H9 (cell line): Measurements from ENCODE around the gene BRF1. TPM values are rescaled to one million over a fixed set of nuclear protein-coding genes. Genes with fewer than 3 reads are reported as not detected.

Source experiments
- DNase-seq: peaks from one replicate; pipeline ENCODE4 v3.0.0-alpha.2; 2017
- H2AFZ ChIP-seq: one replicate; pipeline ENCODE4 v1.6.1; 2013; ENCODE audit warnings: mild to moderate bottlenecking, low read length, control low read depth, moderate library complexity
- H2AK5ac ChIP-seq: 2 replicates; pipeline ENCODE4 v1.6.1; 2013; ENCODE audit warnings: low read length, control low read depth, mixed read lengths; ENCODE audit not compliant: insufficient read length
- H2BK120ac ChIP-seq: one replicate; pipeline ENCODE4 v1.6.1; 2013; ENCODE audit warnings: low read depth, mild to moderate bottlenecking, low read length, control low read depth, inconsistent platforms; ENCODE audit not compliant: poor library complexity, severe bottlenecking
- H2BK12ac ChIP-seq: 2 replicates; pipeline ENCODE4 v1.6.1; 2013; ENCODE audit warnings: low read length, control low read depth, mixed read lengths, low read depth; ENCODE audit not compliant: insufficient read length
- H2BK15ac ChIP-seq: 2 replicates; pipeline ENCODE4 v1.6.1; 2013; ENCODE audit warnings: low read depth, low read length, control low read depth
- H2BK20ac ChIP-seq: one replicate; pipeline ENCODE4 v1.6.1; 2013; ENCODE audit warnings: low read depth, mild to moderate bottlenecking, low read length, control low read depth, inconsistent platforms; ENCODE audit not compliant: poor library complexity, severe bottlenecking
- H2BK5ac ChIP-seq: 2 replicates; pipeline ENCODE4 v1.6.1; 2013; ENCODE audit warnings: low read length, control low read depth, mixed read lengths; ENCODE audit not compliant: insufficient read length
- H3K14ac ChIP-seq: 2 replicates; pipeline ENCODE4 v1.6.1; 2013; ENCODE audit warnings: low read length, control low read depth; ENCODE audit not compliant: insufficient read depth
- H3K18ac ChIP-seq: 2 replicates; pipeline ENCODE4 v1.6.1; 2013; ENCODE audit warnings: low read depth, mild to moderate bottlenecking, mixed read lengths, low read length, control low read depth; ENCODE audit not compliant: insufficient read length
- H3K23ac ChIP-seq: 2 replicates; pipeline ENCODE4 v1.6.1; 2013; ENCODE audit warnings: low read length, control low read depth, mixed read lengths, low read depth; ENCODE audit not compliant: insufficient read length
- H3K23me2 ChIP-seq: 2 replicates; pipeline ENCODE4 v1.6.1; 2013; ENCODE audit warnings: low read depth, mild to moderate bottlenecking, mixed read lengths, low read length, control low read depth; ENCODE audit not compliant: insufficient read length, poor library complexity, severe bottlenecking
- H3K27ac ChIP-seq: 2 replicates; pipeline ENCODE4 v1.5.1; 2013; ENCODE audit warnings: low read length, control low read depth, mixed read lengths, low read depth; ENCODE audit not compliant: insufficient read length
- H3K27me3 ChIP-seq: 2 replicates; pipeline ENCODE4 v1.6.1; 2013; ENCODE audit warnings: low read length, control low read depth, inconsistent platforms; ENCODE audit not compliant: insufficient read depth
- H3K4ac ChIP-seq: 2 replicates; pipeline ENCODE4 v1.6.1; 2013; ENCODE audit warnings: low read depth, mild to moderate bottlenecking, control low read depth, inconsistent platforms, low read length, moderate library complexity
- H3K4me1 ChIP-seq: 2 replicates; pipeline ENCODE4 v1.6.1; 2013; ENCODE audit warnings: low read length, control low read depth, inconsistent platforms; ENCODE audit not compliant: insufficient read depth
- H3K4me2 ChIP-seq: 2 replicates; pipeline ENCODE4 v1.6.1; 2013; ENCODE audit warnings: low read length, control low read depth, mixed read lengths; ENCODE audit not compliant: insufficient read length, insufficient read depth
- H3K56ac ChIP-seq: 2 replicates; pipeline ENCODE4 v1.6.1; 2013; ENCODE audit warnings: low read depth, mild to moderate bottlenecking, mixed read lengths, low read length, control low read depth; ENCODE audit not compliant: insufficient read length
- H3K79me1 ChIP-seq: 2 replicates; pipeline ENCODE4 v1.6.1; 2013; ENCODE audit warnings: low read depth, mild to moderate bottlenecking, moderate library complexity, low read length, control low read depth, inconsistent platforms; ENCODE audit not compliant: insufficient read depth, poor library complexity, severe bottlenecking
- H3K79me2 ChIP-seq: 2 replicates; pipeline ENCODE4 v1.6.1; 2013; ENCODE audit warnings: low read length, control low read depth, inconsistent platforms; ENCODE audit not compliant: insufficient read depth
- H3K9ac ChIP-seq: 2 replicates; pipeline ENCODE4 v1.6.1; 2013; ENCODE audit warnings: low read length, control low read depth, mixed read lengths; ENCODE audit not compliant: insufficient read length; ENCODE audit errors: extremely low read depth
- H3K9me3 ChIP-seq: one replicate; pipeline ENCODE4 v1.6.1; 2013; ENCODE audit warnings: low read depth, low read length, inconsistent platforms; ENCODE audit not compliant: control insufficient read depth
- H3T11ph ChIP-seq: one replicate; pipeline ENCODE4 v1.6.1; 2013; ENCODE audit warnings: mild to moderate bottlenecking, low read length, control low read depth, inconsistent platforms
- H4K20me1 ChIP-seq: one replicate; pipeline ENCODE4 v1.6.1; 2013; ENCODE audit not compliant: control insufficient read depth, insufficient read length, insufficient read depth
- H4K5ac ChIP-seq: 2 replicates; pipeline ENCODE4 v1.6.1; 2013; ENCODE audit warnings: low read depth, mild to moderate bottlenecking, mixed read lengths, low read length, control low read depth; ENCODE audit not compliant: insufficient read length
- H4K8ac ChIP-seq: replicated peaks from 2 replicates; pipeline ENCODE4 v1.6.1; 2013; ENCODE audit warnings: low read length, control low read depth, mixed read lengths, low read depth; ENCODE audit not compliant: insufficient read length
- H4K91ac ChIP-seq: 2 replicates; pipeline ENCODE4 v1.6.1; 2013; ENCODE audit warnings: low read depth, mild to moderate bottlenecking, moderate library complexity, mixed read lengths, low read length, control low read depth; ENCODE audit not compliant: insufficient read length
- H3K27ac Mint-ChIP-seq, 3 experiments: 2 replicates in 2 of 3; 3 replicates in 1 of 3; pipeline ENCODE4 v1.8.0; 2020 to 2021; ENCODE audit warnings: mixed read lengths in 3 of 3, mild to moderate bottlenecking in 1 of 3, moderate library complexity in 1 of 3
- H3K27me3 Mint-ChIP-seq: 2 replicates; pipeline ENCODE4 v1.8.0; 2021; ENCODE audit warnings: low read depth, mild to moderate bottlenecking, moderate library complexity, mixed read lengths
- H3K36me3 Mint-ChIP-seq, 3 experiments: 2 replicates in 2 of 3; 3 replicates in 1 of 3; pipeline ENCODE4 v1.8.0; 2020 to 2021; ENCODE audit warnings: low read depth in 3 of 3, mixed read lengths in 3 of 3; ENCODE audit not compliant: insufficient read depth in 1 of 3
- H3K4me1 Mint-ChIP-seq, 2 experiments: 2 replicates each; pipeline ENCODE4 v1.8.0; 2020; ENCODE audit warnings: mixed read lengths in 2 of 2
- H3K4me3 Mint-ChIP-seq, 2 experiments: 2 replicates in 1 of 2; 3 replicates in 1 of 2; pipeline ENCODE4 v1.8.0; 2020 to 2021; ENCODE audit warnings: mild to moderate bottlenecking in 2 of 2, mixed read lengths in 2 of 2, moderate library complexity in 1 of 2
- H3K9me3 Mint-ChIP-seq, 2 experiments: 2 replicates in 1 of 2; 3 replicates in 1 of 2; pipeline ENCODE4 v1.8.0; 2020; ENCODE audit warnings: mild to moderate bottlenecking in 2 of 2, mixed read lengths in 2 of 2, moderate library complexity in 1 of 2
- CTCF ChIP-seq: fragments of 200-600 bp; sonication (generic); conservative IDR thresholded peaks from 3 replicates; pipeline ENCODE4 v1.8.0; 2021; ENCODE audit warnings: antibody characterized with exemption, mild to moderate bottlenecking
- WGBS: extraction: QIAGEN DNeasy Blood & Tissue Kit; methylation state at CpG from one replicate; pipeline ENCODE4 v1.1.7; 2013; ENCODE audit warnings: missing lambda C conversion rate, low lambda C conversion rate, mixed read lengths; ENCODE audit not compliant: insufficient read length; ENCODE audit errors: extremely low coverage; 5-methylcytosine and 5-hydroxymethylcytosine counted together
- total RNA-seq: library from RNA; stranded (reverse); gene quantifications from 2 replicates; pipeline ENCODE4 v1.2.1, GENCODE V29; 2021

BRF1 gene
- total RNA-seq, 1 experiment from 2014 or later = 28.3 TPM

GRCh38 chr14:105173145-105173544, 127.7 kb downstream of the BRF1 start:
- Mint-ChIP-seq H3K4me1 (peaks cover 10 to 14% of the 10 kb centered on the region in 2 experiments), H3K9me3 (no peaks in the 10 kb centered on the region), H3K27me3 (peaks cover 13% of the 10 kb centered on the region), H3K27ac (peak overlapping the region in 1 of 3 experiments; percentile 11; a peak in 1 of 7 replicates), H3K36me3 (no peaks in the 10 kb centered on the region), H3K4me3 (no peak overlapping the region)
- no peak overlapping the region for H3K56ac ChIP-seq
- no peaks in the 10 kb centered on the region; the same call in 1 of the 2 replicates for H3K27me3 ChIP-seq
- H4K20me1 ChIP-seq = no peaks in the 10 kb centered on the region
- no peak overlapping the region for H4K5ac ChIP-seq
- no peak overlapping the region for H2AFZ ChIP-seq
- no CpG with 5 or more reads among the region's 13 CpGs for WGBS
- no peak overlapping the region for H3K4ac ChIP-seq
- no peak overlapping the region for H2BK120ac ChIP-seq
- H3K27ac ChIP-seq = no peak overlapping the region
- H3K9ac ChIP-seq = no peak overlapping the region
- DNase-seq = no peak
- no peak overlapping the region for H2AK5ac ChIP-seq
- no peaks in the 10 kb centered on the region for H3K4me1 ChIP-seq
- H3K23ac ChIP-seq = no peak overlapping the region
- H2BK20ac ChIP-seq = no peak overlapping the region
- no peak overlapping the region for H4K8ac ChIP-seq
- TF ChIP-seq CTCF = no peak
- no peak overlapping the region for H2BK12ac ChIP-seq
- no peak overlapping the region for H3T11ph ChIP-seq
- no peak overlapping the region for H4K91ac ChIP-seq
- no peak overlapping the region for H2BK15ac ChIP-seq
- no peak overlapping the region for H3K18ac ChIP-seq
- no peak overlapping the region for H3K4me2 ChIP-seq
- H2BK5ac ChIP-seq = no peak overlapping the region
- H3K23me2 ChIP-seq = no peaks in the 10 kb centered on the region
- H3K79me1 ChIP-seq = no peaks in the 10 kb centered on the region
- H3K9me3 ChIP-seq = no peaks in the 10 kb centered on the region
- no peak overlapping the region for H3K14ac ChIP-seq
- H3K79me2 ChIP-seq = no peaks in the 10 kb centered on the region
